WTC11 (cell line): ENCODE measurements around the gene GPRC5C. TPM values are rescaled to one million over a fixed set of nuclear protein-coding genes. Genes with fewer than 3 reads are reported as not detected.

ENCODE experiments used
- ATAC-seq: fragments of 200-7000 bp; cut with Tn5 transposase; 2 replicates; pipeline ENCODE4 v1.10.0; 2021; ENCODE audit warnings: mild to moderate bottlenecking, moderate library complexity
- CTCF ChIA-PET: fragments of 300-600 bp; sonication (Branson Sonifier 250); formaldehyde crosslinking; loops from one replicate; lab custom pipeline; 2021; ENCODE audit warnings: antibody characterized with exemption; lab: Charles Lee
- POLR2A ChIA-PET: fragments of 350-600 bp; sonication (Branson Sonifier 250); formaldehyde crosslinking; loops from one replicate; lab custom pipeline; 2021; ENCODE audit warnings: antibody characterized with exemption; lab: Charles Lee
- DNase-seq: peaks from one replicate; pipeline ENCODE4 v3.0.0; 2021; ENCODE audit warnings: low spot score
- H3K27ac Mint-ChIP-seq: 2 replicates; pipeline ENCODE4 v1.8.0; 2021; ENCODE audit warnings: mixed read lengths
- H3K27me3 Mint-ChIP-seq: 2 replicates; pipeline ENCODE4 v1.8.0; 2021; ENCODE audit warnings: low read depth, mild to moderate bottlenecking, moderate library complexity, mixed read lengths
- H3K36me3 Mint-ChIP-seq: 2 replicates; pipeline ENCODE4 v1.8.0; 2021; ENCODE audit warnings: mixed read lengths
- H3K4me1 Mint-ChIP-seq: 2 replicates; pipeline ENCODE4 v1.8.0; 2022; ENCODE audit warnings: mixed read lengths
- H3K4me3 Mint-ChIP-seq: 2 replicates; pipeline ENCODE4 v1.8.0; 2021; ENCODE audit warnings: mild to moderate bottlenecking, moderate library complexity, mixed read lengths
- H3K9me3 Mint-ChIP-seq: 2 replicates; pipeline ENCODE4 v1.8.0; 2021; ENCODE audit warnings: mixed read lengths
- ARID4B ChIP-seq: sonication (generic); formaldehyde crosslinking; IDR thresholded peaks from 2 replicates; pipeline ENCODE4 v1.8.0; 2023; ENCODE audit warnings: missing genetic modification reagents, mild to moderate bottlenecking, borderline replicate concordance
- E2F4 ChIP-seq: sonication (generic); formaldehyde crosslinking; IDR thresholded peaks from 2 replicates; pipeline ENCODE4 v1.8.1; 2022; ENCODE audit warnings: low read depth, mild to moderate bottlenecking, moderate library complexity, missing genetic modification reagents, borderline replicate concordance
- FOXK1 ChIP-seq: sonication (generic); formaldehyde crosslinking; IDR thresholded peaks from 2 replicates; pipeline ENCODE4 v1.8.0; 2022; ENCODE audit warnings: mild to moderate bottlenecking, moderate library complexity, missing genetic modification reagents
- GTF2I ChIP-seq: fragments of 250-450 bp; sonication (Bioruptor Pico); conservative IDR thresholded peaks from 2 replicates; pipeline ENCODE4 v1.4.0; 2021; ENCODE audit warnings: mild to moderate bottlenecking
- IRF1 ChIP-seq: sonication (generic); formaldehyde crosslinking; IDR thresholded peaks from 2 replicates; pipeline ENCODE4 v1.8.0; 2023; ENCODE audit warnings: missing genetic modification reagents
- MAX ChIP-seq: sonication (generic); formaldehyde crosslinking; IDR thresholded peaks from 2 replicates; pipeline ENCODE4 v1.8.0; 2022; ENCODE audit warnings: mild to moderate bottlenecking, missing genetic modification reagents
- MYBL2 ChIP-seq: sonication (generic); formaldehyde crosslinking; IDR thresholded peaks from 2 replicates; pipeline ENCODE4 v1.8.1; 2023; ENCODE audit warnings: mild to moderate bottlenecking, moderate library complexity, missing genetic modification reagents
- NR3C1 ChIP-seq: sonication (generic); formaldehyde crosslinking; conservative IDR thresholded peaks from 2 replicates; pipeline ENCODE4 v1.8.1; 2023; ENCODE audit warnings: low read depth, mild to moderate bottlenecking, missing genetic modification reagents
- SP1 ChIP-seq: sonication (generic); formaldehyde crosslinking; conservative IDR thresholded peaks from 2 replicates; pipeline ENCODE4 v1.8.1; 2022; ENCODE audit warnings: missing genetic modification reagents
- TCF7 ChIP-seq: sonication (generic); formaldehyde crosslinking; IDR thresholded peaks from 2 replicates; pipeline ENCODE4 v1.8.0; 2022; ENCODE audit warnings: mild to moderate bottlenecking, low read depth, missing genetic modification reagents, moderate library complexity
- TEAD1 ChIP-seq: sonication (generic); formaldehyde crosslinking; IDR thresholded peaks from 2 replicates; pipeline ENCODE4 v1.8.0; 2022; ENCODE audit warnings: mild to moderate bottlenecking, missing genetic modification reagents
- TP53 ChIP-seq: sonication (generic); formaldehyde crosslinking; IDR thresholded peaks from 2 replicates; pipeline ENCODE4 v1.8.1; 2023; ENCODE audit warnings: mild to moderate bottlenecking, missing genetic modification reagents
- ZNF416 ChIP-seq: fragments of 250-450 bp; sonication (Bioruptor Pico); IDR thresholded peaks from 2 replicates; pipeline ENCODE4 v1.9.0; 2021; ENCODE audit warnings: mild to moderate bottlenecking, inconsistent platforms
- total RNA-seq: library from RNA; stranded (reverse); gene quantifications from 3 replicates; pipeline ENCODE4 v1.2.3, GENCODE V29; 2021
- TF ChIP-seq, protein P1 (sequence below): sonication (generic); formaldehyde crosslinking; IDR thresholded peaks from 2 replicates; pipeline ENCODE4 v1.8.1; 2023; ENCODE audit warnings: mild to moderate bottlenecking, missing genetic modification reagents, borderline replicate concordance
- TF ChIP-seq, protein P2 (sequence below): sonication (generic); formaldehyde crosslinking; conservative IDR thresholded peaks from 2 replicates; pipeline ENCODE4 v1.8.1; 2022; ENCODE audit warnings: mild to moderate bottlenecking, missing genetic modification reagents

The GPRC5C gene
- total RNA-seq, 1 experiment from 2014 or later, result 19.6 TPM

DNA sequence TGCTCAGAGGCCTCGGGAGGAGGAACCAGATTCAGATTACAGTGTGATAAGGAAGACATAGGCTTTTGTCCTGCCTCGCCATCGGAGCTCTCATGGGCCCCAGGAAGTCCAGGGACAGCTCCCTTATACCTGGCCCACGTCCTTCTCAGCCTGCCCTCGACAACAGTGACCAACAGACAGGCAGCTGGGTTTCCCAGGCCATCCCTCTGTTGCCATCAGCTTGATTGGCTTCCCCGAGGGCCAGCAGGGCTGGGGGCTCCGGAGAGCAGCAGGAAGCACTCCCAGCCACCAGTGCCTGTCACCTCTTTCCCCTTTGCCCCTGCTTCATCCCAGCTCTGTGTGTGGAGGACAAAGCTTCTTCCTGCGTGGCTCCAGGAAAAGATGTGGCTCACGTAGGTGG is 52.2 kb downstream of the GPRC5C start:
- H3K27me3 Mint-ChIP-seq, result peaks cover 13% of the 10 kb centered on the region
- peaks cover 18% of the 10 kb centered on the region for H3K9me3 Mint-ChIP-seq
- ChIA-PET CTCF (interaction anchor here (0.6 to 1.8 kb wide), 5 partner anchors 28 to 123 kb away, joined by 3 to 9 read pairs (median 4); partner anchors contain the start of genes BTBD17 and GPR142), POLR2A (no interaction called here)
- H3K4me1 Mint-ChIP-seq, result no peaks in the 10 kb centered on the region
- H3K27ac Mint-ChIP-seq, result no peak overlapping the region
- ATAC-seq, result no peak
- no peak for DNase-seq
- TF ChIP-seq ARID4B (CRISPR knock-in tag), result no peak
- H3K36me3 Mint-ChIP-seq, result peaks cover 5% of the 10 kb centered on the region
- H3K4me3 Mint-ChIP-seq, result no peak overlapping the region

DNA sequence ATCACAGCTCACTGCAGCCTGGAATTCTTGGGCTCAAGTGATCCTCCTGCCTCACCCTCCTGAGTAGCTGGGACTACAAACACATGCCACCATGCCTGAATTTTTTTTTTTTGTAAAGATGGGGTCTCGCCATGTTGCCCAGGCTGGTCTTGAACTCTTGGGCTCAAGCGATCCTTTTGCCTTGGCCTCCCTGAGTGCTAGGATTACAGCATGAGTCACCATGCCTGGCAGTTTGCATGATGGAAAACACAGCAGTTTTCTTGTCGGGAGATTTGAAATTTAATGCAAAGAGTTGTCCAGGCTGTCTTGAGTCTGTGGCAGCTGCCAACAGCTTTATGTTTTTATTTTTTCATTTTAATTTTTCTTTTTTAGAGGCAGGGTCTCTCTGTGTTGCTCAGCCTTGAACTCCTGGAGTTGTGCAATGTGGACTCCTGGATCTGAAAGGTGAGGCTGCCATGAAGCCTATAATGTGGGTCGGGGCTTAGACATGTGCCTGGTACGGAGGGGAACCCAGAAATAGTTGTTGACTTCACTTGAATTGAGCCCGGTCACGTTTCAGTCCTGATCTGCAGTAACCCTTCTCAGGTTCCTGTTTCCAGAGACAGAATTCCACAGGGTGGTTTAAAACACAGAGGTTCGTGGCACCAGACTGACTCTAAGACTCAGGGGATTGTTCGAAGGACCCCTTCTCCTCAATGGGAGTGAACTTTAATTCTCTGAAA is 53.3 kb downstream of the GPRC5C start:
- peaks cover 13% of the 10 kb centered on the region for H3K27me3 Mint-ChIP-seq
- DNase-seq (no peak), ATAC-seq (no peak)
- CTCF ChIA-PET, result interaction anchor here (0.9 to 1.6 kb wide), 2 partner anchors 106 to 124 kb away, joined by 3 to 9 read pairs; partner anchors contain the start of gene BTBD17
- peaks cover 26% of the 10 kb centered on the region for H3K9me3 Mint-ChIP-seq
- no peaks in the 10 kb centered on the region for H3K4me1 Mint-ChIP-seq
- H3K36me3 Mint-ChIP-seq, result peaks cover 9% of the 10 kb centered on the region
- no peak overlapping the region for H3K4me3 Mint-ChIP-seq
- H3K27ac Mint-ChIP-seq, result no peak overlapping the region
- POLR2A ChIA-PET, result no interaction called here
- TF ChIP-seq FOXK1 (CRISPR knock-in tag) (no peak), MAX (CRISPR knock-in tag) (no peak), NR3C1 (no peak), TEAD1 (CRISPR knock-in tag) (no peak), SP1 (CRISPR knock-in tag) (no peak), TP53 (no peak), IRF1 (CRISPR knock-in tag) (no peak), E2F4 (CRISPR knock-in tag) (no peak), ARID4B (CRISPR knock-in tag) (no peak), MYBL2 (CRISPR knock-in tag) (no peak), ZNF416 (CRISPR knock-in tag) (no peak), TCF7 (CRISPR knock-in tag) (no peak), GTF2I (CRISPR knock-in tag) (no peak)
- TF ChIP-seq, protein P1, sequence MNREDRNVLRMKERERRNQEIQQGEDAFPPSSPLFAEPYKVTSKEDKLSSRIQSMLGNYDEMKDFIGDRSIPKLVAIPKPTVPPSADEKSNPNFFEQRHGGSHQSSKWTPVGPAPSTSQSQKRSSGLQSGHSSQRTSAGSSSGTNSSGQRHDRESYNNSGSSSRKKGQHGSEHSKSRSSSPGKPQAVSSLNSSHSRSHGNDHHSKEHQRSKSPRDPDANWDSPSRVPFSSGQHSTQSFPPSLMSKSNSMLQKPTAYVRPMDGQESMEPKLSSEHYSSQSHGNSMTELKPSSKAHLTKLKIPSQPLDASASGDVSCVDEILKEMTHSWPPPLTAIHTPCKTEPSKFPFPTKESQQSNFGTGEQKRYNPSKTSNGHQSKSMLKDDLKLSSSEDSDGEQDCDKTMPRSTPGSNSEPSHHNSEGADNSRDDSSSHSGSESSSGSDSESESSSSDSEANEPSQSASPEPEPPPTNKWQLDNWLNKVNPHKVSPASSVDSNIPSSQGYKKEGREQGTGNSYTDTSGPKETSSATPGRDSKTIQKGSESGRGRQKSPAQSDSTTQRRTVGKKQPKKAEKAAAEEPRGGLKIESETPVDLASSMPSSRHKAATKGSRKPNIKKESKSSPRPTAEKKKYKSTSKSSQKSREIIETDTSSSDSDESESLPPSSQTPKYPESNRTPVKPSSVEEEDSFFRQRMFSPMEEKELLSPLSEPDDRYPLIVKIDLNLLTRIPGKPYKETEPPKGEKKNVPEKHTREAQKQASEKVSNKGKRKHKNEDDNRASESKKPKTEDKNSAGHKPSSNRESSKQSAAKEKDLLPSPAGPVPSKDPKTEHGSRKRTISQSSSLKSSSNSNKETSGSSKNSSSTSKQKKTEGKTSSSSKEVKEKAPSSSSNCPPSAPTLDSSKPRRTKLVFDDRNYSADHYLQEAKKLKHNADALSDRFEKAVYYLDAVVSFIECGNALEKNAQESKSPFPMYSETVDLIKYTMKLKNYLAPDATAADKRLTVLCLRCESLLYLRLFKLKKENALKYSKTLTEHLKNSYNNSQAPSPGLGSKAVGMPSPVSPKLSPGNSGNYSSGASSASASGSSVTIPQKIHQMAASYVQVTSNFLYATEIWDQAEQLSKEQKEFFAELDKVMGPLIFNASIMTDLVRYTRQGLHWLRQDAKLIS (CRISPR knock-in tag), result no peak
- TF ChIP-seq, protein P2, sequence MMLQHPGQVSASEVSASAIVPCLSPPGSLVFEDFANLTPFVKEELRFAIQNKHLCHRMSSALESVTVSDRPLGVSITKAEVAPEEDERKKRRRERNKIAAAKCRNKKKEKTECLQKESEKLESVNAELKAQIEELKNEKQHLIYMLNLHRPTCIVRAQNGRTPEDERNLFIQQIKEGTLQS (CRISPR knock-in tag), result no peak
